ENCODE data around the gene IDI1.

IDI1 gene

GRCh38 chr10:997266-998022 is 51.5 kb downstream of the IDI1 start:
- no peak for DNase-seq (ENCODE audit: low read depth)
- TF ChIP-seq CTCF (IDR thresholded peaks at IDR 0.05; ENCODE audit: control insufficient read depth, extremely low read depth, insufficient read depth): no peak
- H3K4me3 ChIP-seq (ENCODE audit: low read depth, low read length): no peak overlapping the region

GRCh38 chr10:996031-996430 is 52.9 kb downstream of the IDI1 start:
- no peak for DNase-seq (ENCODE audit: low read depth)
- no peak for TF ChIP-seq CTCF (IDR thresholded peaks at IDR 0.05; ENCODE audit: control insufficient read depth, extremely low read depth, insufficient read depth)
- no peak overlapping the region for H3K4me3 ChIP-seq (ENCODE audit: low read depth, low read length)

- no peak for DNase-seq (ENCODE audit: low read depth)
- TF ChIP-seq CTCF (IDR thresholded peaks at IDR 0.05; ENCODE audit: control insufficient read depth, extremely low read depth, insufficient read depth): no peak
- no peak overlapping the region for H3K4me3 ChIP-seq (ENCODE audit: low read depth, low read length)
These were observed 53.4 kb downstream of the IDI1 start for GRCh38 chr10:995559-995926.

GRCh38 chr10:994836-995558 is 53.9 kb downstream of the IDI1 start:
- no peak for DNase-seq (ENCODE audit: low read depth)
- TF ChIP-seq CTCF (IDR thresholded peaks at IDR 0.05; ENCODE audit: control insufficient read depth, extremely low read depth, insufficient read depth): no peak
- H3K4me3 ChIP-seq (ENCODE audit: low read depth, low read length): no peak overlapping the region

GRCh38 chr10:992871-993270 is 56.0 kb downstream of the IDI1 start:
- no peak overlapping the region for H3K4me3 ChIP-seq (ENCODE audit: low read depth, low read length)
- DNase-seq (ENCODE audit: low read depth): no peak
- TF ChIP-seq CTCF (IDR thresholded peaks at IDR 0.05; ENCODE audit: control insufficient read depth, extremely low read depth, insufficient read depth): no peak

GRCh38 chr10:992467-992866 is 56.5 kb downstream of the IDI1 start:
- H3K4me3 ChIP-seq (ENCODE audit: low read depth, low read length): no peak overlapping the region
- TF ChIP-seq CTCF (IDR thresholded peaks at IDR 0.05; ENCODE audit: control insufficient read depth, extremely low read depth, insufficient read depth): no peak
- DNase-seq (ENCODE audit: low read depth): no peak
